Endothelial cell of umbilical vein (primary cell): Measurements from ENCODE around the gene SNPH. TPM values are rescaled to one million over a fixed set of nuclear protein-coding genes. Genes with fewer than 3 reads are reported as not detected.

Source experiments
- BruUV-seq: library from RNA; stranded (reverse); fragments of 400-500 nt; replicated peaks from 2 replicates; lab custom pipeline; 2021; lab: Mats Ljungman, UMichigan
- CTCF ChIA-PET: fragments of 300-600, 350-600 bp; sonication (Branson Sonifier 250); formaldehyde crosslinking; loops from one replicate; lab custom pipeline; 2021; ENCODE audit warnings: antibody characterized with exemption, inconsistent platforms; lab: Charles Lee
- POLR2A ChIA-PET: fragments of 300-600, 350-600 bp; sonication (Branson Sonifier 250); formaldehyde crosslinking; loops from one replicate; lab custom pipeline; 2021; ENCODE audit warnings: antibody characterized with exemption, inconsistent platforms; lab: Charles Lee
- DNase-seq: peaks from one replicate; pipeline ENCODE4 v3.0.0-alpha.2; 2011; ENCODE audit warnings: low read depth, low spot score
- FAIRE-seq: peaks from 2 replicates; lab custom pipeline; 2011; peaks lifted over from hg19 to GRCh38; lab: Jason Lieb, UNC
- H2AFZ ChIP-seq: 2 replicates; pipeline ENCODE4 v1.6.0; 2012; ENCODE audit warnings: low read depth, low read length, control low read depth, inconsistent platforms
- H3K27ac ChIP-seq: 2 replicates; pipeline ENCODE4 v1.5.1; 2011; ENCODE audit warnings: low read depth, mild to moderate bottlenecking, control low read depth, low read length, moderate library complexity; ENCODE audit not compliant: insufficient read depth
- H3K27me3 ChIP-seq, 2 experiments: 2 replicates each; pipeline versions ENCODE4 v1.6.0 to v1.6.1; 2011; ENCODE audit warnings: low read length in 2 of 2, mixed read lengths in 1 of 2; ENCODE audit not compliant: control insufficient read depth in 2 of 2, insufficient read depth in 2 of 2
- H3K36me3 ChIP-seq, 2 experiments: 2 replicates in 1 of 2; 3 replicates in 1 of 2; pipeline ENCODE4 v1.5.1; 2011; ENCODE audit warnings: low read length in 2 of 2, mild to moderate bottlenecking in 1 of 2, moderate library complexity in 1 of 2; ENCODE audit not compliant: control insufficient read depth in 2 of 2, insufficient read depth in 2 of 2; ENCODE audit errors: extremely low read depth in 1 of 2
- H3K4me1 ChIP-seq: 3 replicates; pipeline ENCODE4 v1.5.1; 2011; ENCODE audit warnings: mild to moderate bottlenecking, low read length; ENCODE audit not compliant: control insufficient read depth, insufficient read depth; ENCODE audit errors: extremely low read depth
- H3K4me2 ChIP-seq: 2 replicates; pipeline ENCODE4 v1.6.1; 2011; ENCODE audit warnings: low read length, control low read depth, mixed read lengths; ENCODE audit not compliant: insufficient read depth
- H3K4me3 ChIP-seq, 3 experiments: fragments of 200-600 bp in 1 of 3; sonication (generic), shearing (Covaris generic) in 1 of 3; replicated peaks in 1 of 3; 2 replicates each; pipeline ENCODE4 v1.5.1; 2011 to 2016; ENCODE audit warnings: control low read depth in 3 of 3, low read length in 3 of 3, mild to moderate bottlenecking in 2 of 3, inconsistent platforms in 1 of 3, low read depth in 1 of 3, moderate library complexity in 1 of 3; ENCODE audit not compliant: insufficient read depth in 1 of 3
- H3K79me2 ChIP-seq: 2 replicates; pipeline ENCODE4 v1.6.0; 2012; ENCODE audit warnings: low read length, inconsistent platforms; ENCODE audit not compliant: control insufficient read depth, insufficient read depth
- H3K9ac ChIP-seq: replicated peaks from 2 replicates; pipeline ENCODE3; 2011; ENCODE audit warnings: low read length, control low read depth; ENCODE audit not compliant: insufficient read depth; ENCODE audit errors: extremely low read depth
- H3K9me1 ChIP-seq: replicated peaks from 3 replicates; pipeline ENCODE4 v1.6.0; 2011; ENCODE audit warnings: mild to moderate bottlenecking, low read length; ENCODE audit not compliant: control insufficient read depth, insufficient read depth; ENCODE audit errors: extremely low read depth
- H3K9me3 ChIP-seq: replicated peaks from 2 replicates; pipeline ENCODE4 v1.5.1; 2012; ENCODE audit warnings: low read length, inconsistent platforms; ENCODE audit not compliant: control insufficient read depth, insufficient read depth
- H4K20me1 ChIP-seq: replicated peaks from 2 replicates; pipeline ENCODE3; 2011; ENCODE audit warnings: mild to moderate bottlenecking, low read length; ENCODE audit not compliant: control insufficient read depth, insufficient read depth; ENCODE audit errors: extremely low read depth
- EZH2 ChIP-seq: IDR thresholded peaks from 2 replicates; pipeline ENCODE4 v1.6.1; 2012; ENCODE audit warnings: borderline replicate concordance, low read depth, mild to moderate bottlenecking, moderate library complexity, low read length, inconsistent platforms; ENCODE audit not compliant: severe bottlenecking
- FOS ChIP-seq: IDR thresholded peaks from 2 replicates; pipeline ENCODE4 v1.6.1; 2011; ENCODE audit warnings: mild to moderate bottlenecking, low read length, moderate library complexity, borderline replicate concordance; ENCODE audit not compliant: insufficient read depth
- GATA2 ChIP-seq: IDR thresholded peaks from 2 replicates; pipeline ENCODE4 v1.7.0; 2011; ENCODE audit warnings: low read depth, mild to moderate bottlenecking, moderate library complexity, mixed read lengths, low read length; ENCODE audit not compliant: insufficient read length, insufficient read depth
- JUN ChIP-seq: IDR thresholded peaks from 2 replicates; pipeline ENCODE4 v1.6.1; 2011; ENCODE audit warnings: borderline replicate concordance, low read depth; ENCODE audit not compliant: insufficient read length, insufficient read depth
- MYC ChIP-seq: IDR thresholded peaks from one replicate; pipeline ENCODE4 v1.6.1; 2011; ENCODE audit warnings: mild to moderate bottlenecking, low read depth, low read length
- POLR2A ChIP-seq: IDR thresholded peaks from 2 replicates; pipeline ENCODE4 v1.6.1; 2012; ENCODE audit warnings: low read depth, mild to moderate bottlenecking, control low read depth, low read length
- POLR2AphosphoS5 ChIP-seq: IDR thresholded peaks from 2 replicates; pipeline ENCODE4 v1.6.1; 2012; ENCODE audit warnings: low read depth, mild to moderate bottlenecking, control low read depth, low read length, moderate library complexity; ENCODE audit not compliant: insufficient read depth
- dilution Hi-C: fragments of 300-500 bp; cut with MboI; formaldehyde crosslinking; loops from one replicate; pipeline ENCODE4 v1.15.0; 2019; ENCODE audit warnings: low sequenced_read_pairs; ENCODE audit not compliant: extremely low pct_ligation_motif_present
- intact Hi-C: fragments of 100-400 bp; cut with micrococcal nuclease; formaldehyde crosslinking; loops from one replicate; pipeline ENCODE4 v1.10.0; 2022
- polyA plus RNA-seq, 4 experiments: library from polyadenylated mRNA; depleted of rRNA in 3 of 4; stranded (reverse) in 3 of 4; unstranded in 1 of 4; fragments of >200 nt; gene quantifications; 2 replicates each; pipeline versions ENCODE4 v1.2.1 to v1.2.3, GENCODE V29; 2011 to 2012; ENCODE audit warnings: missing spikeins in 1 of 4
- total RNA-seq: library from RNA; stranded (reverse); gene quantifications from 2 replicates; pipeline ENCODE4 v1.2.3, GENCODE V29; 2021
- TF ChIP-seq, protein P1 (sequence below), 2 donors: IDR thresholded peaks; 1 replicate in 1 of 2; 2 replicates in 1 of 2; pipeline ENCODE4 v1.5.1; 2011; ENCODE audit warnings: low read length in 2 of 2, mild to moderate bottlenecking in 2 of 2, moderate library complexity in 2 of 2, control low read depth in 1 of 2, inconsistent platforms in 1 of 2, low read depth in 1 of 2; ENCODE audit not compliant: insufficient read depth in 1 of 2; ENCODE audit errors: extremely low read depth in 1 of 2
- TF ChIP-seq, protein P2 (sequence below): IDR thresholded peaks from 2 replicates; pipeline ENCODE4 v1.6.1; 2011; ENCODE audit not compliant: insufficient read depth, insufficient read length

Gene SNPH
- total and polyA plus RNA-seq, 2 donors (not counting 3 experiments of a cell fraction or from before 2014, with no cell fraction given), result 2.3 to 5.5 TPM

DNA sequence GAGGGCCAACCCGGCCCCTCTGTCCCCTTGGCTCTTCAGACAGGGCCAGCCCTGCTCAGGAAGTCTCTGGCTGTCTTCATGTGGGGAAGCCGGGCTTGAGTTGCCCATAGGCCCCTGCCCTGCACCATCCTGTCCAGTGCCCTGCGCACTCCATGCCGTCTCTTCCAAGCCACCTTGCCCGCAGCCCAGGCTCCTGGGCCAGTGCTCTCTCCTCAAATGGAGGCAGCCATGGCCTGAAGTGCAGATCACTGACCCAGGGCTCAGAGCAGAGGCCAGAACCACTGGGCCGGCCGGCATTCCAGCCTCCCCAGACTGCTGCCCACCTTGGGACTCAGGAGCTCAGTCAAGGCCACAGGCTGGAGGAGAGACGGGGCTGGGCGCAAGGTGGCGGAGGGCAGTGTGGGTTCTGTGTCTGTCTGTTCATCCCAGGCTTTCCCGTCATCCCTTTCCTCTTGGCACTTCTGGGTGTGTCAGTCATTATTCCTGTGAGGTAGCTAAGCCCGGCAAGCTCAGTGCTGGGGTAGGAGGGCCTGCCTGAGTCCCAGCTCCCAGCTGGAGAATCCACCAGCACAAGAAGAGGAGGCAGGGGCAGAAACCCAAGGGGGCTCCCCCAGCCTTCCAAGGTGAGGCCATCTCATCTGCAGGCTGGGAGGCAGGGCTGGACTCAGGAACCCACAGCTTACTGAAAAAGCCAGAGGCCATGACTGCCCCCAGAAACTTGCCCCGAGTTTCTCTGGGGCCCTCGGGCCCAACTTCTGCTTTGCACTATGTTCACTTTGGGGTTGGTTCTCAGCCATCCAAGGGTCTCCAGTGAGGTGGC, 40.4 kb downstream of the SNPH start:
- H3K9ac ChIP-seq, result no peak overlapping the region
- intact Hi-C loops, result loop anchor here (10.0 kb wide), 1 partner anchor 192 kb away; the partner anchor contains the start of gene PSMF1
- no peaks in the 10 kb centered on the region for H3K9me1 ChIP-seq
- FAIRE-seq, result no peak
- dilution Hi-C loops, result loop anchor here (25.0 kb wide), 1 partner anchor 131 kb away; no protein-coding TSS in a partner anchor
- no peak overlapping the region for H3K4me3 ChIP-seq
- CTCF ChIA-PET, result no interaction called here
- TF ChIP-seq POLR2A (no peak), POLR2AphosphoS5 (no peak), MYC (no peak), FOS (no peak), EZH2 (no peak), JUN (no peak), GATA2 (no peak)
- TF ChIP-seq, protein P1, sequence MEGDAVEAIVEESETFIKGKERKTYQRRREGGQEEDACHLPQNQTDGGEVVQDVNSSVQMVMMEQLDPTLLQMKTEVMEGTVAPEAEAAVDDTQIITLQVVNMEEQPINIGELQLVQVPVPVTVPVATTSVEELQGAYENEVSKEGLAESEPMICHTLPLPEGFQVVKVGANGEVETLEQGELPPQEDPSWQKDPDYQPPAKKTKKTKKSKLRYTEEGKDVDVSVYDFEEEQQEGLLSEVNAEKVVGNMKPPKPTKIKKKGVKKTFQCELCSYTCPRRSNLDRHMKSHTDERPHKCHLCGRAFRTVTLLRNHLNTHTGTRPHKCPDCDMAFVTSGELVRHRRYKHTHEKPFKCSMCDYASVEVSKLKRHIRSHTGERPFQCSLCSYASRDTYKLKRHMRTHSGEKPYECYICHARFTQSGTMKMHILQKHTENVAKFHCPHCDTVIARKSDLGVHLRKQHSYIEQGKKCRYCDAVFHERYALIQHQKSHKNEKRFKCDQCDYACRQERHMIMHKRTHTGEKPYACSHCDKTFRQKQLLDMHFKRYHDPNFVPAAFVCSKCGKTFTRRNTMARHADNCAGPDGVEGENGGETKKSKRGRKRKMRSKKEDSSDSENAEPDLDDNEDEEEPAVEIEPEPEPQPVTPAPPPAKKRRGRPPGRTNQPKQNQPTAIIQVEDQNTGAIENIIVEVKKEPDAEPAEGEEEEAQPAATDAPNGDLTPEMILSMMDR (IDR thresholded peaks at IDR 0.05; ENCODE audit: extremely low read depth in 1 of 2, insufficient read depth in 1 of 2, low read depth in 1 of 2, low read length in 2 of 2), result no peak
- TF ChIP-seq, protein P2, sequence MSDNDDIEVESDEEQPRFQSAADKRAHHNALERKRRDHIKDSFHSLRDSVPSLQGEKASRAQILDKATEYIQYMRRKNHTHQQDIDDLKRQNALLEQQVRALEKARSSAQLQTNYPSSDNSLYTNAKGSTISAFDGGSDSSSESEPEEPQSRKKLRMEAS, result no peak
- BruUV-seq, result no TSS peak
- no peak for DNase-seq
- H3K9me3 ChIP-seq, result no peaks in the 10 kb centered on the region
- H3K4me1 ChIP-seq, result no peaks in the 10 kb centered on the region
- H3K79me2 ChIP-seq, result no peaks in the 10 kb centered on the region
- H3K36me3 ChIP-seq, result peaks cover 0 to 5% of the 10 kb centered on the region in 2 experiments
- no peak overlapping the region for H3K27ac ChIP-seq
- no peak overlapping the region for H2AFZ ChIP-seq
- POLR2A ChIA-PET, result no interaction called here
- H3K27me3 ChIP-seq, result no peaks in the 10 kb centered on the region
- H4K20me1 ChIP-seq, result no peaks in the 10 kb centered on the region
- no peak overlapping the region for H3K4me2 ChIP-seq
